ENCODE results near the gene CCBE1.

CCBE1 gene

GRCh38 chr18:59715445-59715844, 18.2 kb upstream of the CCBE1 start:
- TF ChIP-seq NFIC (IDR thresholded peaks at IDR 0.05): no peak
- TF ChIP-seq TEAD4 (IDR thresholded peaks at IDR 0.05): no peak
- no peak for TF ChIP-seq MAX (IDR thresholded peaks at IDR 0.05)
- no peak for TF ChIP-seq EGR1 (IDR thresholded peaks at IDR 0.05)
- TF ChIP-seq RAD21 (IDR thresholded peaks at IDR 0.05; ENCODE audit: low read depth): no peak
- no peak for TF ChIP-seq FOXM1 (IDR thresholded peaks at IDR 0.05; ENCODE audit: borderline replicate concordance, low read depth)
- TF ChIP-seq EP300 (IDR thresholded peaks at IDR 0.05; ENCODE audit: borderline replicate concordance): no peak
- TF ChIP-seq REST (IDR thresholded peaks at IDR 0.05; ENCODE audit: low read depth): no peak
- TF ChIP-seq USF1 (IDR thresholded peaks at IDR 0.05): no peak
- no peak for TF ChIP-seq YY1 (IDR thresholded peaks at IDR 0.05; ENCODE audit: low read depth)
- TF ChIP-seq CREB1 (IDR thresholded peaks at IDR 0.05; ENCODE audit: low read depth): no peak
- no peak for TF ChIP-seq CEBPB (IDR thresholded peaks at IDR 0.05)
- no peak for TF ChIP-seq TCF12 (IDR thresholded peaks at IDR 0.05; ENCODE audit: low read depth)
- no peak for TF ChIP-seq TAF1 (IDR thresholded peaks at IDR 0.05; ENCODE audit: low read depth)

- TF ChIP-seq EP300 (IDR thresholded peaks at IDR 0.05; ENCODE audit: borderline replicate concordance) (no peak), ZBTB7A (IDR thresholded peaks at IDR 0.05; ENCODE audit: low read depth) (no peak), TAF1 (IDR thresholded peaks at IDR 0.05; ENCODE audit: low read depth) (no peak), CREB1 (IDR thresholded peaks at IDR 0.05; ENCODE audit: low read depth) (no peak), USF1 (IDR thresholded peaks at IDR 0.05) (no peak)
Observed at GRCh38 chr18:59712311-59712710, 15.1 kb upstream of the CCBE1 start.

GRCh38 chr18:59708988-59709387, 11.8 kb upstream of the CCBE1 start:
- TF ChIP-seq FOXM1 (IDR thresholded peaks at IDR 0.05; ENCODE audit: borderline replicate concordance, low read depth): no peak

- no peak for TF ChIP-seq NFIC (IDR thresholded peaks at IDR 0.05)
- TF ChIP-seq EP300 (IDR thresholded peaks at IDR 0.05; ENCODE audit: borderline replicate concordance): no peak
- no peak for TF ChIP-seq REST (IDR thresholded peaks at IDR 0.05; ENCODE audit: low read depth)
- no peak for TF ChIP-seq CREB1 (IDR thresholded peaks at IDR 0.05; ENCODE audit: low read depth)
- no peak for TF ChIP-seq TEAD4 (IDR thresholded peaks at IDR 0.05)
- TF ChIP-seq YY1 (IDR thresholded peaks at IDR 0.05; ENCODE audit: low read depth): no peak
- no peak for TF ChIP-seq ZBTB7A (IDR thresholded peaks at IDR 0.05; ENCODE audit: low read depth)
- no peak for TF ChIP-seq TAF1 (IDR thresholded peaks at IDR 0.05; ENCODE audit: low read depth)
Observed at GRCh38 chr18:59707306-59707705, 10.1 kb upstream of the CCBE1 start.

- TF ChIP-seq RAD21 (IDR thresholded peaks at IDR 0.05; ENCODE audit: low read depth) (no peak), NFIC (IDR thresholded peaks at IDR 0.05) (no peak), CEBPB (IDR thresholded peaks at IDR 0.05) (no peak), ZBTB7A (IDR thresholded peaks at IDR 0.05; ENCODE audit: low read depth) (no peak)
Observed at GRCh38 chr18:59706499-59706898, 9.3 kb upstream of the CCBE1 start.

GRCh38 chr18:59705145-59705544, 7.9 kb upstream of the CCBE1 start:
- TF ChIP-seq TAF1 (IDR thresholded peaks at IDR 0.05; ENCODE audit: low read depth): no peak
- no peak for TF ChIP-seq USF1 (IDR thresholded peaks at IDR 0.05)
- TF ChIP-seq MAX (IDR thresholded peaks at IDR 0.05): no peak
- TF ChIP-seq TEAD4 (IDR thresholded peaks at IDR 0.05): no peak
- no peak for TF ChIP-seq RAD21 (IDR thresholded peaks at IDR 0.05; ENCODE audit: low read depth)
- TF ChIP-seq CEBPB (IDR thresholded peaks at IDR 0.05): no peak
- no peak for TF ChIP-seq CREB1 (IDR thresholded peaks at IDR 0.05; ENCODE audit: low read depth)
- no peak for TF ChIP-seq YY1 (IDR thresholded peaks at IDR 0.05; ENCODE audit: low read depth)
- no peak for TF ChIP-seq TCF12 (IDR thresholded peaks at IDR 0.05; ENCODE audit: low read depth)
- no peak for TF ChIP-seq EGR1 (IDR thresholded peaks at IDR 0.05)
- TF ChIP-seq FOXM1 (IDR thresholded peaks at IDR 0.05; ENCODE audit: borderline replicate concordance, low read depth): no peak

Measured in Ishikawa (cell line).